GM18858 (cell line): ENCODE measurements around the gene PALM.
"Not testable (repeated sequence)": the region's sequence is repeated elsewhere in the genome, so short reads cannot be mapped to it uniquely, and the experiment has no call there.

ENCODE experiments used
- ATAC-seq: cut with Tn5 transposase; IDR thresholded peaks from one replicate; pipeline ENCODE4 v1.9.1; 2021; ENCODE audit not compliant: unreplicated experiment

The PALM gene

GRCh38 chr19:708154-709143, at the start of gene PALM:
TSS of gene PALM (plus strand) at chr19:708935. CDS start at chr19:709147, 212 bp downstream.
- no peak for ATAC-seq

GRCh38 chr19:660793-661426, 47.8 kb upstream of the PALM start:
- ATAC-seq: no peak

- no peak for ATAC-seq
Observed at GRCh38 chr19:661427-662196, 47.1 kb upstream of the PALM start.

- ATAC-seq: no peak
Observed at GRCh38 chr19:662207-662961, 46.4 kb upstream of the PALM start.

GRCh38 chr19:662962-663681, 45.6 kb upstream of the PALM start, which contains the start of gene RNF126:
TSS of gene RNF126 (minus strand) at chr19:663214. CDS start at chr19:663121, 93 bp downstream.
- peak; percentile 38 for ATAC-seq

- ATAC-seq: no peak
Observed at GRCh38 chr19:663682-664117, 45.0 kb upstream of the PALM start.

- ATAC-seq: no peak
Observed at GRCh38 chr19:664913-665443, 43.8 kb upstream of the PALM start.

- not testable (repeated sequence) for ATAC-seq
Observed at GRCh38 chr19:666985-667573, 41.7 kb upstream of the PALM start.

GRCh38 chr19:668675-669434, 39.9 kb upstream of the PALM start:
- ATAC-seq: not testable (repeated sequence)

- ATAC-seq: no peak
Observed at GRCh38 chr19:670609-671075, 38.1 kb upstream of the PALM start.

- ATAC-seq: no peak
Observed at GRCh38 chr19:674282-675151, 34.2 kb upstream of the PALM start.

GRCh38 chr19:676007-676338, 32.8 kb upstream of the PALM start:
- ATAC-seq: no peak

GRCh38 chr19:676339-677105, 32.2 kb upstream of the PALM start, which contains the start of gene FSTL3:
TSS of gene FSTL3 (plus strand) at chr19:676392. CDS start at chr19:676424, 32 bp downstream.
- no peak for ATAC-seq

GRCh38 chr19:677201-677600, 31.5 kb upstream of the PALM start:
- ATAC-seq: no peak

GRCh38 chr19:677601-678436, 30.9 kb upstream of the PALM start:
- ATAC-seq: no peak
